ENCODE measurements around the gene PLA2G15. TPM values are rescaled to one million over a fixed set of nuclear protein-coding genes. Genes with fewer than 3 reads are reported as not detected.
A peak's percentile ranks its signal among the peaks of the same experiment; 100 is the strongest.

PLA2G15 gene
- polyA plus RNA-seq, 6 donors from 2014 or later = 4.3 to 9.8 (median 5.8) TPM; not detected in 1

GRCh38 chr16:68264128-68265077 is 19.2 kb downstream of the PLA2G15 start, which contains the start of gene SLC7A6:
Gene SLC7A6, plus strand, starts transcription at chr16:68264526. Its CDS starts 10,201 bp downstream, at chr16:68274727.
- peak within 1 kb of the TSS; percentile 97 to 99 (median 98) for H3K27ac Mint-ChIP-seq
- peaks cover 0 to 5% of the 10 kb centered on the region in 2 donors for H3K36me3 Mint-ChIP-seq
- H3K9me3 Mint-ChIP-seq = no peaks in the 10 kb centered on the region
- H3K27me3 Mint-ChIP-seq = no peaks in the 10 kb centered on the region
- peaks cover 33 to 57% (median 52%) of the 10 kb centered on the region in 3 donors for H3K4me1 Mint-ChIP-seq
- peak within 1 kb of the TSS; percentile 88 to 99 (median 96) for H3K4me3 Mint-ChIP-seq
- DNase-seq = peak; percentile 86
- peak; percentile 74 to 76 for ATAC-seq (ENCODE audit: low read depth in 2 of 2)

DNA sequence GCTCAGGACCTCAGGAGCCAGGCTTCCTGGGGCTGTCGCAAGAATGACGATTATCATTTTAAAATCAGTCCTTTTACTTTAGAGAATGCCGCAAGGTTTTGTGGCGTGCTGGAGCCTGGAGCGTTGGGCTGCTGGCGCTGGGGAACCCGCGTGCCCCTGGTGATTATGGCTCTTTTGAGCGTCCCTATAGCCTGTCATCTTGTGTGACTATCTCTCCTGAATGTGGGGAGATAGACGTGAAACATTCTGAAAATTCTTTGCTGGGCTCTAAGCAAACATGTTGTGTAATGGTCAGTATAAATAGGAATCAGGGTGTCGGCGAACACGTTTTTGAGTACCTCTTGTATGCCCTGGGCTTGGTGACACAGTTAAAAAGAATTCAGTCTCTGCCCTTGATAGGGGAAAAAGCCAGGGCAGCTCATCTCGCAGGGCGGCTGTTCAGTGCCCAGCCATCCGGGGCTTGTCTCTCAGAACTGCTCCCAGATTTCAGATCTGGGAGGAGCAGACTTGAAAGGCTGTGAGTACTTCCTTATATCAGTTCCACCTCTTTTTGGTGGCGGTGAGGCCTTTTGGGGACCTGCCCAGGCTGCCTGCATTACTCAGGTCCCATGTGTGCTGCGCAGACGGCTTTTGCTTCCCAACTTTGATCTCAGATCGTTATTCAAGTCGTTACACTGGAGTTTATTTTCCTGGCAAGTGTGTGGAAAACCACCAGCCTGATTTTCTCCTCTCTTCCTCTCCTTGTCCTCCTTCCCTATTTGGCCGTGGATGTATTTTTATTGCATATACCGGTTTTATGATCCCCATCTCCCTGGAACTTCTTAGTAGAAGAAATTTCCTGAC is 20.1 kb downstream of the PLA2G15 start:
- peaks cover 37 to 58% (median 58%) of the 10 kb centered on the region in 3 donors for H3K4me1 Mint-ChIP-seq
- no peak for DNase-seq

DNA sequence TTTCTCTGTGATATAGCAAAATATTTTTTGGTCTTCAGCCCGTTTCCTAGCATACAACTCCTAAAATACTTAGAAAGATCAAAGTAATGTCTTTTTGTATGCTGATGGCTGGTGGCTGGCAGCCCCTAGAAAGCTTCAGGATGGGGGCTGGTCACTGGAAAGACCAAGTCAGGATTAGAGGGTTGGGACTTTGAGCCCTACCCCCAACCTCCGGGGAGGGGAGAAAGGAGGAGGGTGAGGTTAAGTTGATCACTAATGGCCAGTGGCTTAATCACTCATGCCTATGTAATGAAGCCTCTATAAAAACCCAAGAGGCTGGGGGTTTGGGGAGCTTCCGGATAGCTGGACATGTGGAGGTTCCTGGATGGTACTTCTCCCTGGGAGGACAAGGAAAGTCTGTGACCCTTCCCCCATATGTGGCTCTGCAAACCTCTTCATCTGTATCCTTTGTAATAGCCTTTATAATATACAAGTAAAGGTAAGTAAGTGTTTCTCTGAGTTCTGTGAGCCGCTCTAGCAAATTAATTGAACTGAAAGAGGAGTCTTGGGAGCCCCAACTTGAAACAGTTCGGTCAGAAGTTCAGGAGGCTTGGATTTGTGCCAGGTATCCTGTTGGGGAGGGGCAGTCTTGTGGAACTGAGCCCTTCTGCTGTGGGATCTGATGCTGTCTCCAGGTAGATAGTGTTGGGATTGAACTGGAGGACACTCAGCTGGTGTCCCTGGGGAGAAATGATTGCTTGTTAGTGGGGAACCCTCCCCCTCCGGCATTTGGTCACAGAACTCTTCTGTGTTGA is 22.6 kb downstream of the PLA2G15 start:
- Mint-ChIP-seq H3K27ac (peak overlapping the region in 3 of 6 donors; percentile 3 to 70 (median 47)), H3K27me3 (no peaks in the 10 kb centered on the region), H3K4me3 (peak overlapping the region in 1 of 8 donors; percentile 30), H3K4me1 (peaks cover 42 to 64% (median 60%) of the 10 kb centered on the region in 3 donors), H3K9me3 (no peaks in the 10 kb centered on the region), H3K36me3 (peaks cover 0 to 6% of the 10 kb centered on the region in 2 donors)
- no peak for DNase-seq
- no peak for ATAC-seq (ENCODE audit: low read depth in 2 of 2)

More for the DNA sequence above, 20.1 kb downstream of the PLA2G15 start:
- H3K27ac Mint-ChIP-seq = peak overlapping the region; percentile 96 to 99 (median 98)
- no peaks in the 10 kb centered on the region for H3K9me3 Mint-ChIP-seq
- peak overlapping the region; percentile 88 to 99 (median 96) for H3K4me3 Mint-ChIP-seq
- H3K36me3 Mint-ChIP-seq = peaks cover 0 to 6% of the 10 kb centered on the region in 2 donors
- peak; percentile 10 to 11 for ATAC-seq (ENCODE audit: low read depth in 2 of 2)
- no peaks in the 10 kb centered on the region for H3K27me3 Mint-ChIP-seq

GRCh38 chr16:68269793-68270192 is 24.6 kb downstream of the PLA2G15 start:
- Mint-ChIP-seq H3K4me1 (peaks cover 41 to 71% (median 64%) of the 10 kb centered on the region in 3 donors), H3K27ac (peak overlapping the region in 4 of 6 donors; percentile 61 to 74 (median 65)), H3K36me3 (peaks cover 5 to 6% of the 10 kb centered on the region in 2 donors), H3K4me3 (no peak overlapping the region), H3K9me3 (no peaks in the 10 kb centered on the region), H3K27me3 (no peaks in the 10 kb centered on the region)
- ATAC-seq (ENCODE audit: low read depth in 2 of 2) (no peak), DNase-seq (no peak)

DNA sequence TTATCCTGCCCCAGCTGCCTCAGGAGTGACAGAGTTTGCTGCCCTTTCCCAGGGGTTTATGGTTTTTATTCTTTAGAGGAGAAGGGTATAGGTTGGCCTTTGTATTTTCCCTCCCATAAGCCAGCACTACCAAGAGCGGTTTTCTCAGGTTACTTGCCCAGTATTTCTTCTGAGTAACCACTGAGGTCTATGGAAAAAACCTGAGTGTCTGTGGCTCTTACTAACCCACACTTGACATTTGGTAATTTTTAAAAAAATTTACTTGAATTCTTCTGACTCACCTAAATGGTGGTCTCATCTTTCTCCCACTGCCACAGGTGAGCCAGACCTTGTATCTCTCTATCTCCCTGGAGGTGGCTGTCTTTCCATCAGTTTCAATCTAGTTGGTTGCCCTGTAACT is 25.2 kb downstream of the PLA2G15 start:
- Mint-ChIP-seq H3K27me3 (no peaks in the 10 kb centered on the region), H3K9me3 (no peaks in the 10 kb centered on the region), H3K36me3 (peaks cover 5 to 6% of the 10 kb centered on the region in 2 donors), H3K4me1 (peaks cover 36 to 72% (median 64%) of the 10 kb centered on the region in 3 donors), H3K27ac (peak overlapping the region in 3 of 6 donors; percentile 21 to 61 (median 29)), H3K4me3 (peak overlapping the region in 1 of 8 donors; percentile 10)
- ATAC-seq (ENCODE audit: low read depth in 2 of 2) (no peak), DNase-seq (no peak)

GRCh38 chr16:68272507-68273209 is 27.5 kb downstream of the PLA2G15 start:
- H3K27me3 Mint-ChIP-seq = no peaks in the 10 kb centered on the region
- no peak for DNase-seq
- peaks cover 38 to 73% (median 60%) of the 10 kb centered on the region in 3 donors for H3K4me1 Mint-ChIP-seq
- peak overlapping the region in 5 of 8 donors; percentile 6 to 82 (median 33) for H3K4me3 Mint-ChIP-seq
- no peaks in the 10 kb centered on the region for H3K9me3 Mint-ChIP-seq
- H3K27ac Mint-ChIP-seq = peak overlapping the region in 5 of 6 donors; percentile 12 to 87 (median 68)
- peaks cover 5 to 6% of the 10 kb centered on the region in 2 donors for H3K36me3 Mint-ChIP-seq
- peak; percentile 39 to 45 for ATAC-seq (ENCODE audit: low read depth in 2 of 2)

DNA sequence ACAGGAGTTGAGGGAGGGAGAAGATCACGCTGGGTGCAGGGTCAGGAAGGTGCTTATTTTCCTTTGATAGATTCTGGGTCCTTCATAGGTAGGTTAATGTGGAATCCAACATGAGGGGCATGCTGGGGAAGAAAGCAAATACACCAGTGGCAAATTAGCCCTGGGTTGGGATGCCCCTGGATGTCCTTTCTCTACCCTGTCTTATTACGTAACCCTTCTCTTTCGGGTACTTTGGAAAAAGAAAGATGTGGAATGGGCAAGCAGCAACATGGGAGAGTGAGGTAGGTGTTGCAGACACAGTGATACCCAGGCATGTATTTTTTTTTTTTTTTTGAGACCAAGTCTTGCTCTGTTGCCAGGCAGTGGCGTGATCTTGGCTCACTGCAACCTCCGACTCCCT is 28.3 kb downstream of the PLA2G15 start:
- Mint-ChIP-seq H3K4me3 (peak overlapping the region in 6 of 8 donors; percentile 5 to 82 (median 44)), H3K4me1 (peaks cover 38 to 66% (median 55%) of the 10 kb centered on the region in 3 donors), H3K27ac (peak overlapping the region in 5 of 6 donors; percentile 12 to 87 (median 48)), H3K27me3 (no peaks in the 10 kb centered on the region), H3K36me3 (peaks cover 5 to 6% of the 10 kb centered on the region in 2 donors), H3K9me3 (no peaks in the 10 kb centered on the region)
- no peak for ATAC-seq (ENCODE audit: low read depth in 2 of 2)
- DNase-seq = no peak

- Mint-ChIP-seq H3K27ac (peak overlapping the region in 2 of 6 donors; percentile 12 to 38), H3K27me3 (no peaks in the 10 kb centered on the region), H3K9me3 (no peaks in the 10 kb centered on the region), H3K4me3 (peak overlapping the region in 4 of 8 donors; percentile 19 to 51 (median 28)), H3K4me1 (peaks cover 38 to 66% (median 55%) of the 10 kb centered on the region in 3 donors), H3K36me3 (peaks cover 5 to 6% of the 10 kb centered on the region in 2 donors)
- ATAC-seq (ENCODE audit: low read depth in 2 of 2) (no peak), DNase-seq (no peak)
These were observed 28.7 kb downstream of the PLA2G15 start for GRCh38 chr16:68273896-68274295.

DNA sequence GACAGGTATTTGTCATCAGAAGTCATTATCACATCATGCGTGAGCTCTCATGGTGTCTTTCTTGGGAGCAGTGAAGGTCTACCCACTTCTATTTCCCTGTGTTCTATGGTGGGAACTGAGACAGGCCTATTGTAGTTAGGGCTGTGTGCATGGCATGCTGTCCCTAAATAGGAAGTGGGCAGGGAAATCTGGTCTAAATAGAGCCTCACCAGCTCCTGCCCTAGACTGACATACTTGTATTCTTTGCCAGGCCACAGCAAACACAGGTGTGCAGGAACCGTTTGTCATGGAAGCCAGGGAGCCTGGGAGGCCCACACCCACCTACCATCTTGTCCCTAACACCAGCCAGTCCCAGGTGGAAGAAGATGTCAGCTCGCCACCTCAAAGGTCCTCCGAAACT is 29.3 kb downstream of the PLA2G15 start:
- DNase-seq (no peak), ATAC-seq (ENCODE audit: low read depth in 2 of 2) (no peak)
- Mint-ChIP-seq H3K4me1 (peaks cover 33 to 61% (median 49%) of the 10 kb centered on the region in 3 donors), H3K27ac (no peak overlapping the region), H3K9me3 (no peaks in the 10 kb centered on the region), H3K27me3 (no peaks in the 10 kb centered on the region), H3K36me3 (peaks cover under 1 to 5% of the 10 kb centered on the region in 2 donors), H3K4me3 (peak overlapping the region in 2 of 8 donors; percentile 16 to 19)

DNA sequence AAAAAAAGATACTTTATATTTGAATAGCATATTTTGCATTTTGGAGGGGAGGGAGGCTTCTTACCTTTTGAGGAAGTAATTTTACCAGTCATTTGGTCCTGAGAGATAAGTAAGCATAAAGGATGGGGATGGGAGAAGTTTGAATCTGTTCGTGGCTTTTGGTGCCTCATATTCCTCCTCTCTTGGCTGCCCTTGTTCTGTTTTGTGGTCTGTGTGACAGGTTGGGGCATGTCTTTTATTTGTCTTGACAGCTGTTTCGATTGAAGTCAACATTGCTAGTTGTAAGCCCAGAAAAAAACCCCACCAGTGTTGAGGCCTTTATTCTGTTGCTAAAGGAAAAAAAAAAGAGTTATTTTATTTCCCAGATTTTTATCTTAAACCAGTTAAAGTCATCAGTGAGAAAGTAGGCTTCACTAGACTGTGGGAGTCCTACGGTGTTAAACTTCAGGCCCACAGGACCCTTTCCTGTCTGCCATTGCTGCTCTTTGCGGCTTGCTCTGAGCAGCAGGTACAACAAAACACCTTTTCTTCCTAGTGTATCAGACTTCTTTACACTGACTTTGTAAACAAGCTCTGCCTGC is 30.5 kb downstream of the PLA2G15 start:
- peak overlapping the region in 7 of 8 donors; percentile 37 to 73 (median 54) for H3K4me3 Mint-ChIP-seq
- peaks cover 5 to 7% of the 10 kb centered on the region in 2 donors for H3K36me3 Mint-ChIP-seq
- no peaks in the 10 kb centered on the region for H3K27me3 Mint-ChIP-seq
- no peak for DNase-seq
- peaks cover 33 to 63% (median 48%) of the 10 kb centered on the region in 3 donors for H3K4me1 Mint-ChIP-seq
- peak; percentile 72 to 81 for ATAC-seq (ENCODE audit: low read depth in 2 of 2)
- peak overlapping the region; percentile 4 to 91 (median 72) for H3K27ac Mint-ChIP-seq
- H3K9me3 Mint-ChIP-seq = no peaks in the 10 kb centered on the region

DNA sequence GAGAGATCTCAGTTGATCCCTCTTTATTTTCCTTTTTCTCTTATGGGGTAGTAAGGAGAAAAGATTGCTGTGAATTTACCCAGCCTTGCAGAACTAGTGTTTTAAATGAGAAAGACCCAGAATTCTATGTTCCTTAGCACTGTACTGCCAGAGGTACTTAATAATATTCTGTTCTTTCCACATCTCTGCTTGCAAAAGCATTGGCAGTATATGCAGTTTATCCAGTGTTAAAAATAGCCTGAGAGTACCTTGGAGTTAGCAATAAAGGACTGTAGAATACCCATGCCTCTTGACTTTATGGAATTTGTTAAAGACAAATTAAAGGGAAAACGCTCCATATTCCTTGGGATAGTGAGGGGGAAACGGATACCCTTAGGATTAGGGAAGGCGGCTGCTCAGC is 31.1 kb downstream of the PLA2G15 start:
- peaks cover 38 to 62% (median 51%) of the 10 kb centered on the region in 3 donors for H3K4me1 Mint-ChIP-seq
- peaks cover 7 to 8% of the 10 kb centered on the region in 2 donors for H3K36me3 Mint-ChIP-seq
- H3K4me3 Mint-ChIP-seq = peak overlapping the region in 5 of 8 donors; percentile 37 to 73 (median 48)
- no peaks in the 10 kb centered on the region for H3K27me3 Mint-ChIP-seq
- H3K27ac Mint-ChIP-seq = peak overlapping the region in 5 of 6 donors; percentile 30 to 91 (median 78)
- H3K9me3 Mint-ChIP-seq = no peaks in the 10 kb centered on the region
- DNase-seq (no peak), ATAC-seq (ENCODE audit: low read depth in 2 of 2) (no peak)
